Forelimb muscle (tissue), 1 donor: ENCODE data around the gene DGCR2. TPM values are rescaled to one million over a fixed set of nuclear protein-coding genes. Genes with fewer than 3 reads are reported as not detected.

ENCODE experiments used
- DNase-seq: peaks from one replicate; pipeline ENCODE4 v3.0.0-alpha.2; 2013; ENCODE audit warnings: low read depth
- polyA plus RNA-seq: library from polyadenylated mRNA; unstranded; fragments of 120-200 nt; gene quantifications from one replicate; pipeline ENCODE4 v1.2.1, GENCODE V29; 2013; ENCODE audit not compliant: insufficient read length

The DGCR2 gene
- polyA plus RNA-seq, 1 donor: 44.3 TPM

- no peak for DNase-seq
Observed at GRCh38 chr22:19146215-19146968, 24.2 kb upstream of the DGCR2 start.

GRCh38 chr22:19143967-19144400, 21.8 kb upstream of the DGCR2 start:
- DNase-seq: no peak

GRCh38 chr22:19143212-19143611, 21.0 kb upstream of the DGCR2 start:
- no peak for DNase-seq

GRCh38 chr22:19142394-19142793, 20.2 kb upstream of the DGCR2 start:
- no peak for DNase-seq

- DNase-seq: no peak
Observed at GRCh38 chr22:19139974-19140373, 17.8 kb upstream of the DGCR2 start.

GRCh38 chr22:19139001-19139356, 16.8 kb upstream of the DGCR2 start:
- no peak for DNase-seq

- DNase-seq: no peak
Observed at GRCh38 chr22:19138217-19139000, 16.2 kb upstream of the DGCR2 start.

GRCh38 chr22:19137384-19138216, 15.4 kb upstream of the DGCR2 start:
- DNase-seq: no peak

- no peak for DNase-seq
Observed at GRCh38 chr22:19136915-19137314, 14.7 kb upstream of the DGCR2 start.

GRCh38 chr22:19134874-19135273, 12.7 kb upstream of the DGCR2 start:
- DNase-seq: no peak

GRCh38 chr22:19134176-19134831, 12.1 kb upstream of the DGCR2 start:
- DNase-seq: no peak

GRCh38 chr22:19133561-19133960, 11.3 kb upstream of the DGCR2 start:
- DNase-seq: no peak

GRCh38 chr22:19132693-19133400, 10.6 kb upstream of the DGCR2 start:
- no peak for DNase-seq

GRCh38 chr22:19132153-19132552, 9.9 kb upstream of the DGCR2 start:
- no peak for DNase-seq

- DNase-seq: no peak
Observed at GRCh38 chr22:19131685-19132015, 9.4 kb upstream of the DGCR2 start.

GRCh38 chr22:19130959-19131684, 8.9 kb upstream of the DGCR2 start, which contains the start of gene TSSK2:
TSS of gene TSSK2 (plus strand) at chr22:19131308. CDS start at chr22:19131400, 92 bp downstream.
- DNase-seq: no peak

- DNase-seq: no peak
Observed at GRCh38 chr22:19129871-19130270, 7.7 kb upstream of the DGCR2 start.

- no peak for DNase-seq
Observed at GRCh38 chr22:19128946-19129727, 6.9 kb upstream of the DGCR2 start.

- no peak for DNase-seq
Observed at GRCh38 chr22:19128009-19128401, 5.8 kb upstream of the DGCR2 start.
